NCI-H187 treated with DMSO at 0.1 percent for 48 hours (cell line): Measurements from ENCODE around the gene XCR1.
A peak's percentile ranks its signal among the peaks of the same experiment; 100 is the strongest.
"Not testable (repeated sequence)": the region's sequence is repeated elsewhere in the genome, so short reads cannot be mapped to it uniquely, and the experiment has no call there.

Source experiments
- DNase-seq: peaks from one replicate; lab custom pipeline; 2025; lab: John Stamatoyannopoulos, UW

XCR1 gene, protein sequence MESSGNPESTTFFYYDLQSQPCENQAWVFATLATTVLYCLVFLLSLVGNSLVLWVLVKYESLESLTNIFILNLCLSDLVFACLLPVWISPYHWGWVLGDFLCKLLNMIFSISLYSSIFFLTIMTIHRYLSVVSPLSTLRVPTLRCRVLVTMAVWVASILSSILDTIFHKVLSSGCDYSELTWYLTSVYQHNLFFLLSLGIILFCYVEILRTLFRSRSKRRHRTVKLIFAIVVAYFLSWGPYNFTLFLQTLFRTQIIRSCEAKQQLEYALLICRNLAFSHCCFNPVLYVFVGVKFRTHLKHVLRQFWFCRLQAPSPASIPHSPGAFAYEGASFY

DNA sequence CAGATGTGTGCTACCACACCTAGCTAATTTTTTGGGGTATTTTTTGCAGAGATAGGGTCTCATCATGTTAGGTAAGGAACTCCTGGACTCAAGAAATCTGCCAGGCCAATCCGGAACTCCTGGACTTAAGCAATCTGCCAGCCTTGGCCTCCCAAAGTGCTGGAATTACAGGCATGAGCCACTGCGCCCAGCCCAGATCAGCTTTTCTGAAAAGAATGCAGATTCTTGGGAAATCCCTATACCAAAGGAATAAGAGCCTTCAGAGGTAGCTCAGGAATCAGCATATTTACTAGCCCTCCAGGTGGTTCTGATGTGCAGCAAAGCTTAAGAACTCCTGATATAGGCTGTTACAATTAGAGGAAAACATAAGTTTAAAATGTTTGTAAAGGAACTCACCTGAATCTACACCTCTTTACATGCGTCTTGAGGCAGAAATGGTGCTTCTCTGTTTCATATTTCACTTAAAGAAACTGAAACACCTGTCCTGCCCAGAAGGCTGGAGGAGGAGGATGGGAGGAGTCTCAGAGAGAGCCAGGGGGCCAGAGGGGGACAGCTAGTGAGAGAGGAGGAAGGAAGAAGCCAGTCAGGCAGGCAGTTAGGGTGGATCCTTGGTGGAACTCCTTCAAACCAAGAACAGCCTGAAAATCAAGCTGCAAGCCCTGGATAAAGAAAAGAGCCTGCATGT, at the start of gene XCR1:
Gene XCR1, minus strand, starts transcription at position 463 of the 685 bp plus-strand sequence. CDS start 5,536 bp downstream, outside the sequence.
- DNase-seq: no peak

DNA sequence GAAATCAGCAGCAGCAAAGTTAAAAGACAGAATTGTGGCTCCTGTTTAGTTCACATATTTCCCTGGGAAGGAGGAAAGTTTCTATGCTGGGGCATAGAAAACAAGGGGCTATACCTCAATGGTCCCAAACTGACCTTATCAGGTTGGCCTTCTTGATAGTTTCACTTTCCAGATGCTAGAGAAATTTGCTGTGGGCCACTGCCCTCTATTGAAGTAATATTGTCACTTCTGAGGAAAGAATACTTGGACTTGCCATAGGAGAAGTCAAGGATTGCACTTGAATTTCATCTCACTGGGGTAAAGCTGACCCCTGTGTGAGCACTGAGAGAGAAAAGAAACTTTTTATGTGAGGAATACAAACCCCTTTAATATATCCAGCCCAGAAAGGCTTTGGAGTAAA, 49.3 kb upstream of the XCR1 start:
- no peak for DNase-seq

DNA sequence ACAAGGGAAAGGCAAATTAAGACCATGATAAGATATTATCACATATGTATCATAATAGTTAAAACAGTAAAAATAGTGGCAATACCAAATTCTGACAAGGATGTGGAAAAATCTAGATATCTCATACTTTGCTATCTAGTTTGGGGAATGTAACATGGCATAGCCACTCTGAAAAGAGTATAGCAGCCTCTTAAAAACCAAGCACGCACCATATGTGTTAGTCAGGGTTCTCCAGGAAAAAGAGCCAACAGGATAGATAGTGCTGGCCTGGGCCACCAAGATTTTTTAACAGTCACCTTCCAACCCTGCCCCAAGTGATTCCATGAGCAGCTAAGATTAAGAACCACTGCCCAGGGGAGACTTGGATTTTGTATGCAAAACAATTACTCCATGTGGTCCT, 48.5 kb upstream of the XCR1 start:
- no peak for DNase-seq

DNA sequence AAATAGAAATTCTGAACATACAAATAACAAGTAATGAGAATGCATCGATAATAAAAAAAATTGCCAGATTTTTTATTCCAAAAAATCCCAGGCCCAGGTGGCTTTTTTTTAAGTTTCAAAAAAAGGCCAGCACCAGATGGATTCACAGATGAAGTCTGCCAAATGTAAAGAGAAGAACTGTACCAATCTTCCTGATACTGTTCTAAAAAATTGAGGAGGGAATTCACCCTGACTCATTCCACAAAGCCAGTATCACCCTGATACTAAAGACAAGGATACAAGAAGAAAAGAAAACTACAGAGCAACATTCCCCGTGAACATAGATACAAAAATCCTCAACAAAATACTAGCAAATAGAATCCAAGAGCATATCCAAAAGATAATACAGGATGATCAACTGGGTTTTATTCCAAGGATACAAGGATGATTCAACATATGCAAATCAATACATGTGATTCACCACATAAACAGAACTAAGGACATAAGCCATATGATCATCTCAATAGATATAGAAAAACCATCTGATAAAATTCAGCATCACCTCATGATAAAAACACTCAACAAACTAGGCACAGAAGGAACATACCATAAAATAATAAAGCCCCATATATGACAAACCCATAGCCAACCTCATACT, 44.1 kb upstream of the XCR1 start:
- DNase-seq: no peak

DNA sequence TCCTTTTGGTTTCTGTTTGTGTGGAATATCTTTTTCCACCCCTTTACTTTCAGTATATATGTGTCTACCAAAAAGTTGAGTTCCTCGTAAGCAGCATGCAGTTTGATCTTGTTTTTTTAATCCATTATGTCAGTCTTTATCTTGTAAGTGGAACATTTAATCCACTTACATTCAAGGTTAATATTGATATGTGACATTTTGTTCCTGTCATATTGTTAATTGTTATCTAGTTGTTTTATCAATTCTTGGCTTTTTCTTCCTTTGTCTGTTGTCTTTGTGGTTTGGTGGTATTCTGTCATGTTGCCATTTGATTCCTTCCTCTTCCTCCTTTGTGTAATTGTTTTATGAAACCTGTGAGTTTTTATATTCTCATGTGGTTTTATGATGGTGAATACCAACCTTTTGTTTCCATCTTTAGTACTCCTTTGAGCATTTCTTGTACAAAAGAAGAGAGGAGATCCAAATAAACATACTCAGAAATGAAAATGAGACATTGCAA, 43.4 kb upstream of the XCR1 start:
- no peak for DNase-seq

DNA sequence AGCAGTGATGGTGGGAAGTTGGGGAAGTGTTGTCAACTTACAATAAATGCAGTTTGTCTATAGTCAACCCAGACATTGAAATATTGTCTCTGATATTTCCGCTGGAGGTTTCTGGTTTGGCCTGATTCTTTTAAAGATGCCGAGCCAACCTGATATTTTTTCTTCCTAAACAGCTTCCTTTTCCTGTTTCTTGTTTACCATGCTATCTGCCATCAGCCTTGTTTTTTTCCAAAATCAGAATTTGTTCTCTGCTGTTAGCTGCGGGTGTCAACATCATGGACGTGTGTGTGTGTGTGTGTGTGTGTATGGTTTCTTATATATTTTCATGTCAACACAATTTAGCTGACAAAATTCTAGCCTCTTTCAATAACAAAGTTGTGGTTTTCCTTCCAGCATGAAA, 41.2 kb upstream of the XCR1 start:
- no peak for DNase-seq

DNA sequence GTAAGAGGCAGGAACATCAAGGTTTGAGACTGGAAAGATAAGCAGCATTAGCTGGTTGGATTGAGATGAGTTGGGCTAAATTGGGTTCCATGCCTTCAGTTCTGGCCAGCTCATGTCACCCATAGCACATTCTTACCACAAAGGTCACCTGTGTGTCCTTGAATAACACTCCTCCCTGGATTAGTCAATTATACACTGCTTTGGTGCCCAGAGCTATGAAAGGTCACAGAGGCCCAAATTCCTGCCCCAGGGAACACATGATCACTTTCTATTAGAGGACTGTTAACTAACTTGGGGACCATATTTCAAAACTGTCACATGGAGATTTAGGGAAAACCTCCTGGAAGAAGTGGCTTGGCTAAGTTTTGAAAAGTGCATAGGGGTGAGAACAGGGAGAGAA, 40.1 kb upstream of the XCR1 start:
- DNase-seq: no peak

DNA sequence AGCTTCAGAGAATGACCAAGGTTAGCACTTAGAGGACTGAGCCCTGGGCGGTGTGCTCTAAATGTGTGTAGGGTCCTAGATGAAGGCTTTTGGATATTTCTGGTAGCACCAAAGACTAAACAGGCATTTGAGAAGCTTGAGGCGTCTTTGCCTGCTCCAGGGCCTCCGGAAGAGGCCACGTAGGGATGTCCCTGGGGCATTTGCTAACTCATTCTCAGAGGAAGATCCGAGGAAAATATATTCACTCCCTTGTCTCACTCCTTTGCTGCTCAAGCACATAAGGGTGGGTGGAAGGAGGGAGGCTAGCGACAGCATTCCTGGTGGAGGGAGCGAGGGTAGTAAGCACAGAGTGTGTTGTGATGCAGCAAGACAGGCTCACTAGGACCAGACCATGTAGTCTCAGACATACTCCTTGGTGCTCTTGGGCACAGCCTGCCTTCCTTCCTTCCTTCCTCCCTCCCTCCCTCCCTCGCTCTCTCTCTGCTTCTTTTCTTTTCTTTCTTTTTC, 38.5 kb upstream of the XCR1 start:
- DNase-seq: no peak

DNA sequence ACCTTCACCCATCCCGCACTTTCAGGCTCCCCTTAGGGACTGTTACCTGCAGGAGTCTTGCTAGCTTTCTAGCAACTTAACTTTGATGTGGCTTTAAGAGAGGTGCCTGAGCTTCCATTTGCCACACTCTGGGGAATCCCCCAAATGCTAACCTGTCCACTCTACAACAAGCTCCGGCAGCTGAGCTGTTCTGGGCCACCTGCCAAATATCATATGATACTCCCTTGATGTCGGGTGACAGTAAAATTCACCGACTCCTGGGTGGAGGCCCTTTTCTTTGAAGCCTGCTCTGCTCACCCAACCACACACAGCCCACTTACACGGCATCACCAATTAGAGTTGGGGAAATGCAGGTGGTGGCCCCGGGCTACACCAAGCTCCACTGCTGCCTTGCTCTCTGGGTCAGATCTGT, 38.0 kb upstream of the XCR1 start:
- DNase-seq: peak; percentile 49

DNA sequence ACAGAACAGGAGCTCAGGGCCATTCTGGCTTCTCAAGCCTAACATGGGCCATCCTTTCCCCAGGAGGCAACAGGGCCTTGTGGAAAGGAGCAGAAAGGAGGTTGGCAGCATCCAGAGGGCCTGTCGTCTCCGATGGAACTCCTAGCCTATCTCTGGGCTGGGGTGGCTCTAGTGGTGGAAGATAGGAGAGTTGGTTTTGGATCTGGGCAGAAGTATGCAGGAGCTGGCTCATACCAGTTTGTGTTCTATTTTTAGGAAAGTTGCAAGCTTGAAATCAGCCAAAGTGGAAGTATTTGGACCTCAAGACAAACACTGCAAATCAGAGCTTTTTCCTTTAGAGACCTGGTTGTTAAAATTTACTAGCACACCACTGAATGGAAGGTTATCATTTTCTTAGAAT, 35.4 kb upstream of the XCR1 start:
- no peak for DNase-seq

DNA sequence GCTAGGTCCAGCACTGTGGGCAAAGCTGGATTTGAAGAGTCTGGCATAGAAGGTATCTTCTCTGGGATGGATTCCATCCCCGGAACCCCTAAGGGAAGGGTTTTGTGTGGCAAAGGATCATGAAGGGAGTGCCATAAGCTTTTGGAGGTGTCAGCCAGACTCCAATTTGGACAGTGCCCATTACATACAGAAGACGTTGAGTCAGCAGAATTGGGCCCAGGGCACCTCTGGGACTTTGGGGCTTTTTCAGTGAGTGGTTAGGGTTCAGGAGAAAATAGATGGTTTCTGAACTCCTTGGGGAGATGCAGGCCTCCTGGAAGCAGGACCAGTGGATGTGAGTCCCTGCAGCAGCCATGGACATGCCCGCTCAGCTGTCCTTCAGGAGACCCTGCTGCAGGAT, 34.6 kb upstream of the XCR1 start:
- no peak for DNase-seq

DNA sequence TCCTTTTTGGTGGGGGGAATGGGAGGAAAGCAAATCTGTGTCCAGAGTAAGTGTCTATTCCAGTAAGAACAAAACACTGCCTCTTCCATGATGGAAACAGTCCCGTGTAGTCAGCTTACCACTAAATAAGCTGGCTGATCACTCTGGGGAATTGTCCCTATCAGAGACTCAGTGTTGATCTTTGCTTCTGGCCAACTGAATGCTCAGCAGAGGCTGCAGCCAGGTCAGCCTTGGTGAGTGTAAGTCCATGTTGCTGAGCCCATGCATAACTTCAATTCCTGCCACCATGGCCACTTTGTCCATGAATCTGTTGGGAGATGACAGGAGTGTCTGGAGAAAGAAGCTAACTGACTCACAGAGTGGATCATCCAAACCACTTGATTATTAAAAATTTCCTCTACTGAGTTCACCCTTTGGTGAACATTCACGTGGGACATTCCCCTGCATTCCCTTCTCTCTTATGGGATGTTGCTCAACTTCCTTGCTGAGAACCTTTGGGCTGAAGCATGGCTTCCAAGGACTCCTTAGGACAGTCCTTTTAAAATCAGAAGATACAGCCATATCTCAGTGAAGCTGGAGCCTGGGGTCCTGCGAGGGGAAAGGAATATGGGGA, 33.9 kb upstream of the XCR1 start:
- DNase-seq: no peak

DNA sequence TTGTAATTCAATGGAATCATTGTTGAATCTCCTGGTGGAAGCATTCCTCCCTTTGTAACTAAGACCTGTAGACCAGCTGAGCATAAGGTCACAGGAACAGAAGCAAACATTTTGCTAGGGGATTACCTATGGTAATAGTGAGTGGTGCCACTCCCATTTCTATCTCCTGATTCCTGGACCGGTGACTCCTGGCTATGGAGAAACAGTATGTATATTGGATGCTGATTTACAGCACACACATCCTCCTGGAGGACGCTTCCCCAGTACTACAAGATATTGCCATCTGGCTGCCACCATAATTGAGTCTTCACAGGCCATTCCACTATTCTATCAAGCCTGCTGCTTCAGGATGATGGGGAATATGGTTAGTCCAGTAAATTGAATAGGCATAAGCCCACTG, 33.3 kb upstream of the XCR1 start:
- no peak for DNase-seq

DNA sequence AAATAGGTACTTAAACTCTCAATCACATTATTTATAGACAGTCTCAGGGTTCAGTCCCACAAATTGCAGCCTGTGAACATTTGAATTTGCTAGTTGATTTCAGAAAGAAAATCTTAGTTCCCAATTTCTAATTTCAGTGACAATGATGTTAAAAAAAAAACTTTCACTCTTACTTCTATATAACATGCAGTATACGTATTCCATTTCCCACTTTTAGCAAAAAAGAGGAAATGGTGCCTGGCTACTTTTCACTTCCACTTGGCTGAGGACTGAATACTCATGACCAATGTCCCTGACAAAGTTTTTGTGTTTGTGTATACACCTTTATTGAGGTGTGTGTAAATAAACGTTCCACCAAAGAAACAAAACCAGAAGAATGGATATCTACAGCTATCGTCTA, 32.1 kb upstream of the XCR1 start:
- no peak for DNase-seq

DNA sequence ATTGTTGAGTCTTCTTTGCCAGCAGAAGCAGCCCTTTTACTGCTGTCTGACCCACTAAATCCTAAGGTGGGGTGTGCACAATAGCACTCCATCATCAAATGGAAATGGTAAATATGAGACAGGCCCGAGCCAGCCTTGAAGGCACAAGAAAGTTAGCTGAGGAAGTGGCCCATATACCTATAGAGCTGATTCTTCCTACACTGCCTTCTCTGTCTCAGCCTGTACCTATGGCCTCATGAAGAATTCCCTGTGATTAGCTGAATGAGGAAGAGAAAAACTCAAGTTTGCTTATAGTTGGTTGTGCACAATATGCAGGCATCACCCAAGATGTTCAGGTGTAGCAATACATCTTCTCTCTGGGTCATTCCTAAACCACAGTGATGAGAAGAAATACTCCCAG, 31.7 kb upstream of the XCR1 start:
- no peak for DNase-seq

DNA sequence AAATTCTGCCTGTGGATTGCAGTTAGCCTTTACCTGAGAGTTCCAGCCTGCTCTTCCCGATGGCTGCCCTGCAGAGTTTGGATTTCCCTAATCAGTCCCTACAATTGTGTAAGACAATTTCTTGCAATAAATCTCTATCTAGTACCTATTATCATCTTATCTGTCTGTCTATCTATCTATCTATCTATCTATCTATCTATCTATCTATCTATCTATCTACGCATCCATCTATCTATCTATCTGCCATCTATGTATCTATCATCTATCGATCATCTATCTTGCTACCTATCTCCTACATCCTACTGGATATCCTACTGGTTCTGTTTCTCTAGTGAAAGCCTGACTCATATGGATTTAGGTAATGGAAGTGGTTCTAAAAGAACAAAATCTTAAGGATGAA, 30.4 kb upstream of the XCR1 start:
- DNase-seq: no peak

DNA sequence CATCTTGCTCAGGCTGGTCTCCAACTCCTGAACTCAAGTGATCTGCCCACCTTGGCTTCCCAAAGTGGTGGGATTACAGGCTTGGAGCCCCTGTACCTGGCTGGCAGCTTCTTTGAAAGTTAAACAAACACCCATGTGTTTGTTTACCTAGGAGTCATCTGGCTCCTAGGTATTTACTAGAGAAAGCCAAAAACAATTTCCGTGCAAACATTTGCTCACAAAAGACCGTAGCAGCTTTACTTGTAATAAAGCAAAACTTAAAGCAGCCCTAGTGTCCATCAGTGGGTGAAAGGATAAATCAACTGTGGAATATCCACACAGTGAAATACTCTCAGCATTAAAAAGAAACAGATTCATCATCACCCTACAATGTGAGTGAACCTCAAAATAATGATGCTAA, 29.4 kb upstream of the XCR1 start:
- no peak for DNase-seq

DNA sequence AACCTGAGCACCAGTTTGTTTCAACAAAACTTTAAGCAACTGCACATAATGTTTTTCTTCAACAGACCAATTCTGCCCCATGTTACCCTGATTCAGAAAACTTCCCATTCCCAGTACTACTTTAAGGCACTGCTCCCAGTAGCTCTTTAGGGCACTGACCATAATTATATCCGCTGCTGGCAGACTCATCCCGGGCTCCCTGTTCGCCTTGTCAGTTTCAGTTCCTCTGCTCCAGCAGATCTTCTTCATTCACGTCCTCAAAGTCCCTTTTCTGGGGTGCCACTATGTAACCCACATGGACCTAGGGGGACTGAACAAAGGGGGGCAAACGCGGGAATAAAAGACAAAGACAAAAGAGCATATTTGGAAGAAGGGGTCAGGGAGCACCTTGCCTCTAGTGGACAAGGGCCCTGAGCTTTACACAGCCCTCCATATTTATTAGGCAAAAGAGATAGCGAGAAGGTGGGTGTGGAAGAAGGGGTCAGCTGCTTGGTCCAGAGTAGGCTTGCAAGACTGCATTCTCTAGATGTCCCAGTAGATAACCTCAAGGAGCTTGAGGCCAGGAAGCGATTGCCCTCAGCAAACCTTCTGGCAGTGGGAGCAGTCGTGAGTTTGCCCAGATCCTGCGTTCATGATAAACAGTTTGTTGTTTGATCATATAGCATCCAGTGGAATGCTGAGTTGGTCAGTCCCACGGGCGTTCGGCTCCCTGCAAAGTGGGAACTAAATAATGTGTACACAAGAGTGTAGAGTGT, 26.7 kb upstream of the XCR1 start:
- DNase-seq: not testable (repeated sequence)

DNA sequence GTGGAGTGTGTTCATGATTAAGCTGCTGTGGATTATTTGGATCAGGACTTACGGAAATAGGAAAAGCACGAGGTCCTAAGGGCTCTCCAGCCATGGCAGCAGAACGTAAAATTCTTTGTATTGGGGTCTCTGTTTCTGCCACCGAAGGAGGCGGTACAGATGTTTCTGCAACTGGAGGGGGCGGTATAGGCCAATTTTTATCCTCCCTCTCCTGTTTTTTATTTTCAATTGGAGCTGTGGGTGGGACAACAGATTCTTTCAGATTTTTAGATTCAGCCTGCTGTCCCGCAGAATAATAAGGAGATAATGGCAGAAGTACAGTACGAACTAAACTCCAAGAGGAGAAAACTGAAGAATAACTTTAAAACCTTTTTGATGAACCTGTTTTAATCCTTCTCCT, 26.0 kb upstream of the XCR1 start:
- DNase-seq: not testable (repeated sequence)

DNA sequence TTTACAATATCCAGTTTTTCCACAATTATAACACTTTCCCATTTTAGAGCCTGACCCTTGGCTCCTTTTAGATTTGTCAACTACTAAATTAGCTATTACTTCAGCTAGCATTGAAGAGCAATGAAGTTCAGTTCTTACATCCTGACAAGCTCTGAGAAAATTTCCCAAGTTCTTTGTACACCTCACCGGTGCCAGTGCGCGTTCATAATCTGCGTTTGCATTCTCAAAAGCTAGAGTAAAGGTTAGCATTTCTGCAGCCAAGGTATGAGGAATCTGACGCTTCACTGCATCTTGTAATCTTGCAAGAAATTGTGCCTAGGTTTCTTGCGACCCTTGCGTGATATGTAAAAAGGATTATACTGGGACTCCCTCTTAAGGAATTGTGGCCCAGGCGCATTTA, 25.2 kb upstream of the XCR1 start:
- no peak for DNase-seq

DNA sequence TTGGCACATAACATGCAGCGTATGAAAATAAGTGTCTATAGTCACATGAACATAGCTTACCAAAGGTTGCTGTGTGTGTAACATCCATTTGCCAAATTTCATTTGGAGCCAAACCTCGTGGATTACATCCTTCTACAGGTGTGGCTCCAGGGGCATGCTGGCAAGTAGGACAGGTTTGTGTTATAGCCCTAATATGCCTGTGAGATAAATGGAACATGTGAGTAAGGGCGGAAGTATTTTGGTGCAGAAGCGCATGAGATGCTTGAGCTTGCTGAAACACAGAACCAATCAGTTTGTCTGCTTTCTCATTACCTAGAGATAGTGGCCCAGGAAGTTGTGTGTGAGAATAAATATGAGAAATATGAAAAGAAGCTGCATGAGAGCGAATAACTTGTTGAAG, 21.8 kb upstream of the XCR1 start:
- DNase-seq: no peak

DNA sequence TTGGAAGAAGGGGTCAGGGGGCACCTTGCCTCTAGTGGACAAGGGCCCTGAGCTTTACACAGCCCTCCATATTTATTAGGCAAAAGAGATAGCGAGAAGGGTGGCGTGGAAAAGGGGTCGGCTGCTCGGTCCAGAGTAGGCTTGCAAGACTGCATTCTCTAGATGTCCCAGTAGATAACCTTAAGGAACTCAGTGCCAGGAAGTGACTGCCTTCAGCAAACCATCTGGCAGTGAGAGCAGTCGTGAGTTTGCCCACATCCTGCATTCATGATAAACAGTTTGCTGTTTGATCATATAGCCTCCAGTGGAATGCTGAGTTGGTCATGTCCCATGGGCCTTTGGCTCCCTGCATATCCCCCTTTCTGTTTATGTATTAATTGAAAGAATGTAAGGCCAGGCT, 18.9 kb upstream of the XCR1 start:
- not testable (repeated sequence) for DNase-seq
